ENCODE results near the gene CCL7.

Gene CCL7

DNA sequence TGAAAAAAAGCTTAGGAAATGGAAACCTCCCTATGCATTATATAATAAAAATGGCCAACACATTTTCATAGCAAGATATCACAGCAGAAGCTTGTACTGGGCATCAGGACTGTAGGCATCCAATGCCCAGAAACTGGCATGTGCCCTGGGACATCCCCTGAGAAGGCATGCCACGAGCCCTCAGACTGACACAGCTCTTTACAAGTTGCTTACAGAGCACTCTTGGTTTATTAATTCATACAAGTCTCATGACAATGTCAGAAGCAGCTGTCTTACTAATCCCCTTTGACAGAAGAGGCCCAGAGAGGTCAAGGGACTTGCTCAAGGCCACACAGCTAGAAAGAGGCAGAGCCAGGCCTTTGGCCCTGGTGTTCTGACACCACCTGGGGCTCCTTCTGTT lies 20.5 kb upstream of the CCL7 start:
- Histone ChIP-seq H3K4me1 (peaks cover under 1% of the 10 kb centered on the region), H3K36me3 (ENCODE audit: control insufficient read depth, insufficient read depth, low read length) (no peaks in the 10 kb centered on the region), H2AFZ (no peak overlapping the region), H3K79me2 (no peaks in the 10 kb centered on the region), H3K4me2 (ENCODE audit: low read length) (no peak overlapping the region), H3K9ac (no peak overlapping the region), H3K27me3 (ENCODE audit: control insufficient read depth, insufficient read depth, low read length) (no peaks in the 10 kb centered on the region), H3K9me3 (ENCODE audit: control insufficient read depth, low read length) (no peaks in the 10 kb centered on the region), H3K27ac (no peak overlapping the region), H3K4me3 (ENCODE audit: low read depth, low read length) (no peak overlapping the region)
- TF ChIP-seq, protein P1, sequence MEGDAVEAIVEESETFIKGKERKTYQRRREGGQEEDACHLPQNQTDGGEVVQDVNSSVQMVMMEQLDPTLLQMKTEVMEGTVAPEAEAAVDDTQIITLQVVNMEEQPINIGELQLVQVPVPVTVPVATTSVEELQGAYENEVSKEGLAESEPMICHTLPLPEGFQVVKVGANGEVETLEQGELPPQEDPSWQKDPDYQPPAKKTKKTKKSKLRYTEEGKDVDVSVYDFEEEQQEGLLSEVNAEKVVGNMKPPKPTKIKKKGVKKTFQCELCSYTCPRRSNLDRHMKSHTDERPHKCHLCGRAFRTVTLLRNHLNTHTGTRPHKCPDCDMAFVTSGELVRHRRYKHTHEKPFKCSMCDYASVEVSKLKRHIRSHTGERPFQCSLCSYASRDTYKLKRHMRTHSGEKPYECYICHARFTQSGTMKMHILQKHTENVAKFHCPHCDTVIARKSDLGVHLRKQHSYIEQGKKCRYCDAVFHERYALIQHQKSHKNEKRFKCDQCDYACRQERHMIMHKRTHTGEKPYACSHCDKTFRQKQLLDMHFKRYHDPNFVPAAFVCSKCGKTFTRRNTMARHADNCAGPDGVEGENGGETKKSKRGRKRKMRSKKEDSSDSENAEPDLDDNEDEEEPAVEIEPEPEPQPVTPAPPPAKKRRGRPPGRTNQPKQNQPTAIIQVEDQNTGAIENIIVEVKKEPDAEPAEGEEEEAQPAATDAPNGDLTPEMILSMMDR (IDR thresholded peaks at IDR 0.05), result no peak

- no peaks in the 10 kb centered on the region for H3K79me2 ChIP-seq
- no peak overlapping the region for H3K27ac ChIP-seq
- TF ChIP-seq, protein P1 (IDR thresholded peaks at IDR 0.05), result no peak
- peaks cover 5% of the 10 kb centered on the region for H3K4me1 ChIP-seq
- no peak overlapping the region for H3K4me3 ChIP-seq (ENCODE audit: low read depth, low read length)
- H3K9ac ChIP-seq, result no peak overlapping the region
- H3K27me3 ChIP-seq (ENCODE audit: control insufficient read depth, insufficient read depth, low read length), result no peaks in the 10 kb centered on the region
- H2AFZ ChIP-seq, result no peak overlapping the region
- no peak overlapping the region for H3K4me2 ChIP-seq (ENCODE audit: low read length)
- H3K36me3 ChIP-seq (ENCODE audit: control insufficient read depth, insufficient read depth, low read length), result no peaks in the 10 kb centered on the region
- H3K9me3 ChIP-seq (ENCODE audit: control insufficient read depth, low read length), result no peaks in the 10 kb centered on the region
Measured at GRCh38 chr17:34251186-34251585, 18.8 kb upstream of the CCL7 start.

- Histone ChIP-seq H3K4me3 (ENCODE audit: low read depth, low read length) (no peak overlapping the region), H3K36me3 (ENCODE audit: control insufficient read depth, insufficient read depth, low read length) (no peaks in the 10 kb centered on the region), H3K4me2 (ENCODE audit: low read length) (no peak overlapping the region), H3K79me2 (no peaks in the 10 kb centered on the region), H3K9me3 (ENCODE audit: control insufficient read depth, low read length) (no peaks in the 10 kb centered on the region), H3K9ac (no peak overlapping the region), H2AFZ (no peak overlapping the region), H3K27me3 (ENCODE audit: control insufficient read depth, insufficient read depth, low read length) (no peaks in the 10 kb centered on the region), H3K4me1 (peaks cover 5% of the 10 kb centered on the region), H3K27ac (no peak overlapping the region)
- TF ChIP-seq, protein P1 (IDR thresholded peaks at IDR 0.05), result no peak
Measured at GRCh38 chr17:34252095-34252443, 18.0 kb upstream of the CCL7 start.

GRCh38 chr17:34252444-34253138 lies 17.4 kb upstream of the CCL7 start:
- peak overlapping the region; percentile 34 for H2AFZ ChIP-seq
- H3K79me2 ChIP-seq, result no peaks in the 10 kb centered on the region
- no peaks in the 10 kb centered on the region for H3K27me3 ChIP-seq (ENCODE audit: control insufficient read depth, insufficient read depth, low read length)
- TF ChIP-seq, protein P1 (IDR thresholded peaks at IDR 0.05), result no peak
- no peak overlapping the region for H3K4me2 ChIP-seq (ENCODE audit: low read length)
- no peak overlapping the region for H3K4me3 ChIP-seq (ENCODE audit: low read depth, low read length)
- no peaks in the 10 kb centered on the region for H3K9me3 ChIP-seq (ENCODE audit: control insufficient read depth, low read length)
- no peaks in the 10 kb centered on the region for H3K36me3 ChIP-seq (ENCODE audit: control insufficient read depth, insufficient read depth, low read length)
- H3K4me1 ChIP-seq, result peaks cover 5% of the 10 kb centered on the region
- H3K27ac ChIP-seq, result peak overlapping the region; percentile 57
- H3K9ac ChIP-seq, result no peak overlapping the region

- Histone ChIP-seq H2AFZ (no peak overlapping the region), H3K79me2 (no peaks in the 10 kb centered on the region), H3K4me2 (ENCODE audit: low read length) (no peak overlapping the region), H3K9me3 (ENCODE audit: control insufficient read depth, low read length) (no peaks in the 10 kb centered on the region), H3K27ac (peak overlapping the region; percentile 57), H3K9ac (no peak overlapping the region), H3K36me3 (ENCODE audit: control insufficient read depth, insufficient read depth, low read length) (no peaks in the 10 kb centered on the region), H3K4me3 (ENCODE audit: low read depth, low read length) (no peak overlapping the region), H3K4me1 (peaks cover 5% of the 10 kb centered on the region), H3K27me3 (ENCODE audit: control insufficient read depth, insufficient read depth, low read length) (no peaks in the 10 kb centered on the region)
- TF ChIP-seq, protein P1 (IDR thresholded peaks at IDR 0.05), result no peak
Measured at GRCh38 chr17:34253139-34253525, 16.9 kb upstream of the CCL7 start.
